ENCODE measurements around the gene RIMS4.
"Not testable (repeated sequence)": the region's sequence is repeated elsewhere in the genome, so short reads cannot be mapped to it uniquely, and the experiment has no call there.

The RIMS4 gene

DNA sequence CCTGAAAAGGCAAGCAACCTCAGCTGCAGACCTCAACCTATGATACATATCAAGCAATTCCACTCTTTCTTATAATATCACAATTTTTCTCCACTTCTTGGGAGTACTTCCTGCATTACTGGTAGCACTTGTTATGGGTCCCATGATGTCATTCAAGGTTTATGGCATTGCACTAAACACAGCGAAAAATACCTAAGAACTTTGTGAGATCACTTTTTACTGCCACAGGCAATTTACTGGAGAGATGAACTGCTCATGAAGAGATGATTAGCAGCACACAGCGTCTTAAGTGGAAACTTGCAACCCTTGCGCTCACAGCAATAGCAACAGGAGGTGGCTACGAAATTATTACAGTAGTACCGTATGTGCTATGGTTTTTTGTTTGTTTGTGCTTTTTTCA is 19.3 kb upstream of the RIMS4 start:
- DNase-seq, result no peak

DNA sequence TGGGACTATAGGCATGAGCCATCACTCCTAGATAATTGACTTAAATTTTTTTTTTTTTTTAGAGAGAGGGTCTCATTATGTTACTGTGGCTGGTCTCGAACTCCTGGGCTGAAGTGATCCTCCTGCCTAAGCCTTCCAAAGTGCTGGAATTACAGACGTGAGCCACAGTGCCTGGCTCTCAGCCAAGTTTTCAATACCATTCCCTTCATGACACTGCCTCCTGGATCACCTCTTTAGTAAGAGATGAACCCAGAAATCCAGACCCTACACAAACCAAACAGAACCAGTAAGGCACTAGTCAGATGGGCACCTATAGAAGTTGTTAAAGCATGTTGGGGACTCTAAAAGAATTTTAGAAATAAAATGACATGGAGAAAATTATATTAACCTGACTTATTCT is 18.3 kb upstream of the RIMS4 start:
- no peak for DNase-seq

DNA sequence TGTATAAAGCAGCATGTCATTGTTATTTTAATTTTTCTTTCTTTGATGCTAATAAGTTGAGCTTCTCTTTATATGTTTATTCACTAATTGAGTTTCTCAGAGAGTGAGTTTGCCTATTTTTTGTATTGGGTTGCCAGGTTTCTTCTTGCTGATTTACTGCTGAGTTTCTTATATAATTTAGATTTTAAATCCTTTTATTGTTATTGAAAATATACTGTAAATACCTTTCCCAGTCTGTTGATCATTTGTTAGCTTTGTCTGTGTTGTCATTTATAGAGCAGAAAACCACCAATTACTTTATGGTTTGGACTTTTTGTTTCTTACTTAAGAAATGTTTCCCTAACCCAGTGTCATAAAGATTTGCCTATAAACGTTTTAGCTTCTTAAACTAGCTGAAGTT is 17.1 kb upstream of the RIMS4 start:
- no peak for DNase-seq

DNA sequence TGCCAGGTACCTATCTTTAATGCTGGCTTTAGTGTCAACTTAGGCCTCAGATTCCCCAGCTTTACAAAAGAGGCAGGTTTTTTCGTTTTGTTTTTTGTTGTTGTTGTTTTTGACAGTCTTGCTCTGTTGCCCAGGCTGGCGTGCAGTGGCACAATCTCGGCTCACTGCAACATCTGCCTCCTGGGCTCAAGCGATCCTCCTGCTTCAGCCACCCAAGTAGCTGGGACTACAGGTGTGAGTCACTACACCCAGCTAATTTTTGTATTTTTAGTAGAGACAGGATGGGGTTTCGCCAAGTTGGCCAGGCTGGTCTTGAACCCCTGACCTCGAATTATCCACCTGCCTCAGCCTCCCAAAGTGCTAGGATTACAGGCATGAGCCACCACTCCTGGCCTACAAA is 11.2 kb upstream of the RIMS4 start:
- not testable (repeated sequence) for DNase-seq

DNA sequence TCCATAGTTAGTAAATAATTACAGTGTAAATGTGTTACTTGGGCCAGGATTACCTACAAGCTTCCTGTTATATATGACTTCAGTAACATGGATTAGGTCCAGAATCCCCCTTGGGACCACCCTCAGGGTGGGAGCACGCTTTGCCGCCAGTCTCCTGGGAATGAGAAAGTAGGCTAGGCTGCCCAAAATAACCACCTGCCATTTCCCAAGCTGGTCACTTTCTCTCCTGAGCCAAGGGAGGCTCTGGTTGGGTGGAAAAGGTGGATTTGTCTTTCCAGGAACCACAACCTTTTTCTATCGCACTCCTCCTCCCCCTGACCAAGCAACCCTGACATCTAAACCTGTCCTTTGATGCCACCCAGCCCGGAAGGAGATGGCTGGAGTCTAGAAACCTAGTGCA is 9.6 kb upstream of the RIMS4 start:
- DNase-seq, result no peak

DNA sequence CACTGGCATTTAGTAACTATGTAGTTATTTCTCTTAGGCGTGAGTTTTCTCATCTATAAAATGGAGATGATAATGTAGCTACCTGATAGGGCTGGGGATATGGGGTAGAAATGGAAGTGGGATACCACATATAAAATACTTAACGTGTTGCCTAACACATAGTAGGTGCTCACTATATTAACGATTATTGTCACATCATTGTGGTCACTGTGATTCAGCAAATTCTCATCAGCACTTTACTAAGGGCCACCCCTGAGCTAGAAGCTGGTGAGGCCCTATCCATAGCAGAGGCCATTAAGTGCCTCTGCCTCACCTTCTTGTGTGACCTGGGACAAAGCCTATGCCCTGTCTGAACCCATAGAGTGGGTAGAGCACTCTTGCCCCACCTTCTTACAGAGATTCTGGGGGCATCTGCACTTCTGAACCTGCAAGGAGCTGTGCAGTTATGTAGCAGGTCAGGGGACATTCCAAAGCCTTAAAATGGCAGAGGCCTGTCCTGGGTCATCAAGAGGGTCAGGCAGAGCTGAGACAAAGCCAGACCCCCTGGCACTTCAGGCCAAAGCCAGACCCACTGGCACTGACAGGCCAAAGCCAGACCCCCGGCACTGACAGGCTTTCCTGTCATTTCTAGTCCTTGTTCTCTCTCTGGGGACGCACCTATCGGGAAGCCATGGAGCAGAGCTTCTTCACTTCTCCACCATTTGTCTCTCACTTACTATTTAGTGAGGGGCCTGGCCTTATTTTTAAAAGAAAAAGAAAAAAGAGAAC is 7.0 kb upstream of the RIMS4 start:
- no peak for DNase-seq

DNA sequence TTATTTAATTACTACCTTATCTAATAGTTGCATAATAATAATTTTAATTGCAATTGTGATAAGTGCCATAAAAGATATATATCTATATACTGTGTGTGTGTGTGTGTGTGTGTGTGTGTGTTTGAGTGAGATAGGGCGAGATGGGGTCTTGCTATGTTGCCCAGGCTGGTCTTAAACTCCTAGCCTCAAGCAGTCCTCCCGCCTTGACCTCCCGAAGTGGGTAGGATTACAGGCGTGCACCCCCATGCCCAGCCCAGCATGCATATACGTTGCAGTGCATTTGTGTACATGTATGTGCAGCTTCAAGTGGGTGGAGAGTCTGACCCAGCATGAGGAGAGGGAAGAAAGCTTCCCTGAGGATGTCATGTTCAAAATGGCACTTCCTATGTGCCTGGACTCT is 4.6 kb upstream of the RIMS4 start:
- no peak for DNase-seq

DNA sequence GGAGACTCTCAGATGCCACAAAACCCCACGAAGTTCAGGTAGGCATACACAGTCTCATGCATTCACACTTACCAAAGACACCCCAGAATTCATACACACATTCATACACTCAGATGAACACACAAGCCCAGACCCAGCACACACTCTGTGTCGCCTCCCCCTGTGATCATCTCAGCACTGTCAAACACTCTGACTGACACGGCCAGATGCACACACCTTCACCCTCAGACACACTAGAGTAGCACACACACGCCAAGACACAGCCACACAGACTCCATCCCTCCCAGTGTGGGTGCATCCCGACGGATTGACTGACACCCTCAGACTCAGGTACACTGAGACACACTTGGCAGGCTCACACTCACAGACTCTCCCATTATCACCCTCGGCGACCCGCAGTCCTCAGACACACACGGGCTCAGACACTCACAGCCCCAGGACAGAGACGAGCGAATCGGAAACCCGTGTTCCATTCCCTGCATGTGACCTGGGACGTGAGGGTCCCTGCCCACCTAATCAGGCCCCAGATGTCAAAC is 872 bp upstream of the RIMS4 start:
- no peak for DNase-seq

DNA sequence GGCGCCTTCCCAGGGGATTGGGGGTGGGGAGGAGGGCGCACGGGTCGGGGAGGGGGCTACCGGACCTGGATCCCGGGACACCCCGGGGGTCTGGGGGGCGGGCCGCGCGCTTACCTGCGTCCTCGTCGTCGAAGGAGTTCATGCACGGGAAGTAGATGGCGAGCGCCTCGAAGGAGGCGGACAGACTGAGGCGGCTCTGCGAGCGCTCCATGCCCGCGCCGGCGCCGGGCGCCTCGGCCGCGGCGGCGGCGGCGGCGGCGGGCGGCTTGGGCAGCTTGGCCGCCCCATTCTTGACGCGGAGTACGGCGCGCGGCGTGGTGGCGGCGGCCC is 320 bp downstream of the RIMS4 start:
- no peak for DNase-seq

DNA sequence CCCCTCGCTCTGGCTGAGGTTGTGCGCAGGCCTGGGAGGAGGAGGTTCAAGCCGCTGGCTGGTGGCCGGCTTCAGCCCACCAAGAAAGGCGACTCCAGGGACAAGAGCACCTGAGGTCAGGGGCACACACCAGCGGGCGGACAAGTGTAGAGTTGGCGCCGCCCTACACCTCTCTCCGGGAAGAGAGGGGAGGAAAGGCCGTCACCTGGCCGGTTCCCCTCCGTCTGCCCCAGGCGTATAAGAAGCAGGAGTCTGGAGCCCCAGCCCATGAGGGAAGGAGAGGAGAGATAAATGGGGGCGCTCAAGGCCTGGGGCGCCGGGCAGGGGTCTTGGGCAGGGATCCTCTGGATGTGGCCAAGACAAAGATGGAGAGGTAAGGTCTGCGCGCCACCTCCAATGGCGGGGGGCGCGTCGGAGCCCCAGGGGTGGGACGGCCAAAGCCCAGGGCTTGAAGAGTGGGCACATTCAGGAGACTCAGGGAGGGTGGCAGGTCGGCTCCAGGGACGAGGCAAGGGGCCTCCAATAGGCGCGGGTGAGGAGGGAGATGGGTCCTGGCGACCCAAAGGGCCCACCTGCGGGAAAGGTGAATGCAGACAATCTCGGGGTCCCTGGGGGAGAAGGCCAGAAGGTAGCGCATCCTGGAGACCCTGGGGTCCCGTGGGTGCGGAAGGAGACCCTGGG is 826 bp downstream of the RIMS4 start:
- DNase-seq, result no peak

DNA sequence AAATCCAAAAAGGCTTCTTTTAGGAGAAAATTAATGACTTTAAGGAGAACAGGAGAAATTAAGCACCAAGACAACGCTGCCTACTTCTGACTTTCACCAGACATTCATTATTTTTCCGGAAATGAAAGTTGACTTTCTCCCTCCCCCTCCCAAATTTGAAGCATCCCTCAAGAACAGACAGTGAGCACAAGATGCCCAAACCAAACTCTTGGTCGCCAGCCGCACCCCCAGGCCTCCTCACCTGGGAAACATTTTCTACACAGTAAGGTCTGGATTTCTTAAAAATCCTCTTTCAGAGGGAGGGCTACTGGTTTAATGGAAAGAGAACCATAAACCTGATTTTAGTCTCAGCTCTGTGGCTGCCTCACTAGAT is 2.7 kb downstream of the RIMS4 start:
- DNase-seq, result no peak

DNA sequence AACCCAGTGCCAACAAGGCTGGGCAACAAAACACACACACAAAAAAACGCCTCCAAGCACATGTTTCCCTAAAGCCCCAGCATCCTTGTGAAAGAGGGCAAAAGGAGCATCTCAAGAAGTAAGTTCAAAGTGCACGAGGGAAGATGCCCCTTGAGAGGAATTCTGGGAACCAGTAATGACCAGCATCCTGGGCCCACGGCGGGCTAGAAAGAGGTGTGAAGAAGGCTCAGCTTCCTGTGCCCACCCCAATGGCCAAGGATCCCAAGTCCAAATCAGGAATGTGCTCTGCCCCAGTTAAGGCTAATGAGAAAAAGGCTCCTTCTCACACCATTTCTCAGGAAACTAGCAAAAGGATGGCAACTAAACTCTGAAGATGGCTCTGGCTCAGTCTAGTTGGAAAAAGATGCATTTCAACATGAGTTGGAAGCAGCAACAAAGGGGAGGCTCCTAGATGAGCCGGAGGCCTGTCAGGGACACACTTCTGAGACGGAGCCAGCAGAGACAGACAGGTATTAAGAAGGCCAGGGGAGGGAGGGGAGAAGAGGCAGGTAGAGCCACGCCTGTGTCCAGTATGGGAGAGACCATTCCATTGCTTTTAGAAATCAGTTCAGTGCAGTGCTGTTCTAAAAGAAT is 3.2 kb downstream of the RIMS4 start:
- no peak for DNase-seq

DNA sequence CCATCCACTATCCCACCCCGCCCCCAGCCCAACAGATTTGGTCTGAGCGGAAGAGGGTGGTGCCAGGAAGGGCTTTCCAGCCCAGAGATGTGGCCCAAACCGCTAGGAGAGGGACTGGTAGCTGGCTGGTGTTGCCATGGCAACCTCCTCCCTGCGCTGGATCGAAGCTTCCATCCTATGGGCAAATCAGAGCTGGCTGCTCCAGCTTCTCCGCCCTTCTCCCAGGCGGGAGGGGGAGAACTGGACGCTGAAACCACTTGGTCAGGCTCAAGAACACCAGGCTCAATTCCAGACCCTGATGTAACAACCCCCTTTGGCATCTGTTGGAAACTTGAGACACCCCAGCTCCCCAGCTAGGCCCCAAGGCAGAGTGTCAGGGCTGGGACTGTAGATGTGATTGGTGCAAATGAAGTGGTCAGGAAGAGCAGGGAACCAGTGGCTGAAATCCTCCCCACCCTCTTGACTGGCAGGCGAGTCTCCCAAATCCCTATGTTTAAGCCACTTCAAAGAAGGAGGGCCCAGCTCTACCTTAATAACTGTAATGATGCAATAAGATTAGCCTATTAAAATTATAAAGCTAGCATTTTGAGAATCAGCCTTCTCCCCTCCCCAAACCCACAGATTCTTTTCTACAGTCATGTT is 4.2 kb downstream of the RIMS4 start:
- DNase-seq, result no peak

DNA sequence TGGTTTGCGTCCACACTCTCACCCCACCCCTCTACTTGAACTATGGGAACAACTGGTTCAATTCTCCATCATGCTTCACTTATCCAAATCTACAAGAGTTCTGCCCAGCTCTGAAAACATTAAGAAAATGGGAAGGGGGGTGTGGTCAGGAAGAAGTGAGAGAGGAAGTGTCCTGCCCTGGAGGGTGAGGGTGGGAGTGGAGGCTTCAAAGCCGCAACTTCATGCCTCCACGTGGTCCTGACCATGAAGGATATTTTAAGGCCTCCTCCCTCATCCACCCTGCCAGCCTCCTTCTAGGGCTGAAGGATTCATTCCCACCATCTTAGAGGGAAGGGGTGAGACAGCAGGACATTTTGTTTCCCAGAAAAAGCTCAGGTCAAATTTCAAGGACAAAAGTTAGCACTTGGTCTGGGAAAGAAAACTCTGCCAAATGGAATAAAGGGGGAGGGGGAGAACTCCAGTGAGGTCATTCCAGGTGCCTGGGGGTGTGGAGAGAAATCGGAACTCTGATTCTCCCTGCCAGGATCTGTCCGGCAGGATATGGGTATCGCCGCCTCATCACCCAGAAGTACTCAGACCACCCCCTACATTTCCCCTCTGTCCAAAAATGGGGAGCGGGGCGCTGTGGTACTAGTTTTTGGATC is 4.9 kb downstream of the RIMS4 start:
- DNase-seq, result no peak

DNA sequence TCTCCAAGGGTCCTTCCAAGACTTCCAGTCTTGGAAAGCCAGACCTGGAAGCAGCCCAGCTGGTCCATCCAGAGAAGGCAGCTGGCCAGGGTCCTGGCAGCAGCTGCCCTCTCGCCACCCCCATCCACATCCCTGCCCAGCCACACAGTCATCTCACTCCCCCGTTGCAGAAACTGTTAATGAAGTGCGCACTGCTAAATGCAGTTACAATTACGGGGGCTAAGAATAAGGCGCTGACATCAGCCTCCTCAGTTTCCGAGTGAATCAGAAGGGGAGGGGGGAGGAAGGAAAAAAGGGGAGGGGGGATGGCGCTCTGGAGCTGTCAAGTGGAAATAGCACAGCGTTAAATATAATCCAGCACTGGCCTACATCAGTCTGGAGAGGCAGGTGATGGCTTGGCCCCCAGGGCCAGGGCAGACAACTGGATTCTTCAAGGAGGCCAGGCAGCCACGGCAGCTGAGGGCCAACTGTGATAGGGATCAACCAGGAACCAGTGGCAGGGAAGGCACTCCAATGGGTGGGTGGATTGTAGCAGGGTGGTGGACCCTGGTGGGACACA is 6.9 kb downstream of the RIMS4 start:
- DNase-seq, result no peak

DNA sequence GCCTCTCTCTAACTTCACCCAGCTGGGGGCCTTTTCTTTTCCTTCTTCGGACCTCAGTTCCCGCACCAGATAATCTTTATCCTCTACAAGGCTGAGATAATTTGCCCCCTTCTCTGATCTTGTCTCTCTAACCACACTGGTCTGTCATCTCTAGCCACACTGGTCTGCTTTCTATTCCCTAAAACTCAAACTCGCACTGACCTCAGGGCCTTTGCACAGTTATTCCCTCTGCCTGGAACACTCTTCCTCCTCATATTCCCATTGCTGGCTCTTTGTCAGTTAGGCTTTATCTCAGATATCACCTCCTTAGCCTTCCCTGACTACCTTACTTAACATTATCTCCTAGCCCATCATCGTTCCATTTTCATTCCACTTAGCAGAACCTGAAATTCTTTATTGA is 7.6 kb downstream of the RIMS4 start:
- DNase-seq, result no peak

DNA sequence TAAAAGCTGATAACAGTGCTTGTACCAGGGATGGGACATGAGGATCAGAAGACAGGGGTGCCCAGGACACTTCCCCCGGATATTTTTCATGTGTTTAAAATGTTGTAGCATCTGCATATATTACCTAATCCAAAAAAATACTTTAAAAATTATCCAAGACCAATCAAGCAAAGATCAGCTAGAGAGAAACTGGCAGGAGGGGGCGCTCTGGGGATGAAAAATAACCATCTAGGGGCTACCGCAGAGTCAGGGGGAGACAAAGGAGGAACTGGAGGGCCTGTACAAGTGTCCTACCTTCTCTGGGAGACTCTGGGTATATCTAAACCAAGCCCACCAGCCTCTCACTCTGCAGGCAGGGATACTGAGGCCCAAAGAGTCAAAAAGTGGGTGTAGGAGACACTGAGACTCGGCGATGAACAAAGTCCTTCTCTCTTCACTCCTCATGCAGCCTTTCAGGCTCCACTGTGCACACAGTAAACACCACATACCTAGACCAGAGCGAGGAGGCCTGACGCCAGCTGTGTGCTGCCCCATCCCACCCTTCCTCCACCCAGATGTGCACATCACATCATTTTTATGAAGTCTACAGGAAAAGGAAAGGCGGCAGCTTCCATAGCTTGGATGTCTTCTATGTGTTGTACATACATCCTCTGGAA is 9.8 kb downstream of the RIMS4 start:
- DNase-seq, result no peak

DNA sequence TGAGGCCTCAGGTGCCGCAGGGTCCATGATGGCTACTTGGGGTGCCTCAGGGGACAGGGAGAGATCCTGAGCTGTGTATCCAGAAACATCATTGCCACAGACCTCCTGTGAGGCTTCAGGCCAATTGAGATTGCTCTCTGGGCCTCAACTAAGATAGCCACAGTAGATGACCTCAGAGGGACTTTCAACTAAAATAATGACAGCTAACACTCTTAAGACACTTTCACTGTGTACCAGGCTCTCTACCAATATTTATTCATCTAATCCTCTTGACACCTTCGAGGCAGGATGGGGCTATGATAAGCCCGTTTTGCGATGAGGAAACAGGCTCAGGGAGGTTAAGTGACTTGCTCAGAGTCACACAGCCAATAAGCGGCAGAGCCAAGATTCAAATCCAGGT is 10.7 kb downstream of the RIMS4 start:
- no peak for DNase-seq

DNA sequence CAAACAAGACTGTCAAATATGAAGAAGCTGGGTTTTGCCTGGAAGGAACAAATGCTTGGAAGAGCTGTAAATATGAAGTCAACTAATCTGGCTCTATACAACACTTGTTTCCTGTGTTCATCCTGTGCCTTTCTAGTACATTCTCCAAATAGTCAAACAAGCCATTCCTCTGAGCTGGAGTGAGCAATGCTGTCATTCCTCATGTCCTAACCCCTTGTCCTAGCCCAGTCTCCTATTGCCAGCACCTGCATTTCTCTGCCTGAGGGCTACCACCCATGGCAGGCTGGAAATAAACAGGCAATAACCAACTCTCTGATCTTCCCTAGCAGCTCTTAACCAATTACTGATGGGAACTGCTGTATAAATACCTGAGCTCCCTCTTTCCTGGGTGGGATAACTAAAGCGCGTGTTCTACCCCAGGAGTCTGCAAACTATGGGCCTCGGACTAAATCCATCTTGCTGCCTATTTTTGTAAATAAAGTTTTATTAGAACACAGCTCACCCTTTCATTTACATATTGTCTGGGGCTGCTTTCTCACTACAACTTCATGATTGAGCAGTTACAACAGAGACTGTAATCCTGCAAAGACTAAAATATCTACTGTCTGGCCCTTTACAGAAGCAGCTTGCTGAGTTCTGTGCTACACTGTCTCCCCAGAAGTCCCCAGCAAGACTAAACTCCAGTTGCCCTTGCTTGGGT is 13.4 kb downstream of the RIMS4 start:
- DNase-seq, result no peak

DNA sequence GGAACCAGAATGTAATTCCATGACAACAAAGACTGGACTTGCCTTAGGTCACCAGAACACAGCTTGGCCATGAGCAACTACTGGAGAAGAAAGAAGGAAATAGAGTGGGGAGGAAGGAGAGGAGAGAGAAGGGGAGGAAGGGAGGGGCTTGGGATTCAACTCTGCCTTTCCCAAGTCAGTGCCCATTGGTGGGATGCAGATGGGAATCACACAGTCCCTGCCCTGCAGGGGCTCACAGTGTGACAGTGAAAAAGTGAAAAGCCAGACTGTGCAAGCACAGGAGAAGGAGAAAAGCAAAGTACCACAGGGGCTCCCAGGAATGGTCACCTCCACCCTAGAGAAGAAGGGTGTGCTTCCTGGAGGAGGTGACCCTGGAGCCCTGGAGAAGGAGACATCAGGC is 14.0 kb downstream of the RIMS4 start:
- no peak for DNase-seq

DNA sequence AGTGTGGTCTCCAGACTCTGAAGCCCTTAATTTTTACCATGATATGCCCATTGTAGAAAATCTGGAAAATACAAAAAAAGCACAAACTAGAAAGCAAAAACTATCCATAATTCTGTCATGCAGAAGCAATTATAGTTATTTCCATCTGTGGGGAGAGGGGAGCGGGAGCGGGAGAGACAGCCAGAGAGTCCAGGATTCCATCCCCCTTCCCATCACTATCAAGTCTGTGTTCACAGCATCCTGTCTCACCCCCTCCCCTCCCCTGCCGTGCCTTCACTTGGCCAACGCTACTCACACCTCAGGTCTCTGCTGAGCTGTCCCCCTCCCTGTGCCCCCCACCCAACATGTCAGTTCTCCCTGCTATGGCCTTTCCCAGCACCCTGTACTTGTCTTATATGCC is 14.5 kb downstream of the RIMS4 start:
- no peak for DNase-seq

DNA sequence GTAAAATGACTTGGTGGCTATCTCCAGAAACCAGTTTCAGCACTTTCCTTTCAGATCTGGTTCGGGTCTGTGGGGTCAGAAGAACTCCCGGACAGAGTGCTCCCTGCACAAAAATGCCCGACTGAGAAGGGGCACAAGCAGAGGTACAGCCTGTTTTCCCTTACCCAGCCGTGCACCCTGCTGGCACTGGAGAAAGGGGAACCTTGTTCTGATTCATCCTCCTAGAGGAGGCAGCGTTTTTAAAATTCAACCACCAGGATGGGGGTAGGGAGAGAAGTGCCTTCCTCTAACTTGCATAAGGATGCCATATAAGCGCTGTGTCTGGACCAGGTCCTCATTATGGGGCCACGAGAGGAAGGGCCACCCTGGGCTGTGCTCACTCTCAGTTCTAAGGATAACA is 17.6 kb downstream of the RIMS4 start:
- no peak for DNase-seq
